Neural cell (in vitro differentiated cells): ENCODE measurements around the gene PLA2G6.

Experiments used
- CTCF ChIP-seq: fragments of 450-650 bp; IDR thresholded peaks from 2 replicates; pipeline ENCODE4 v1.5.1; 2014; ENCODE audit warnings: antibody characterized with exemption, mild to moderate bottlenecking, moderate library complexity; ENCODE audit not compliant: poor library complexity, severe bottlenecking
- EP300 ChIP-seq: fragments of 450-650 bp; conservative IDR thresholded peaks from 2 replicates; pipeline ENCODE4 v1.6.1; 2014; ENCODE audit warnings: antibody characterized with exemption, mild to moderate bottlenecking, moderate library complexity; ENCODE audit not compliant: poor library complexity, severe bottlenecking
- POLR2AphosphoS5 ChIP-seq: IDR thresholded peaks from 2 replicates; pipeline ENCODE4 v1.6.1; 2012
- REST ChIP-seq: IDR thresholded peaks from 2 replicates; pipeline ENCODE4 v1.6.1; 2012; ENCODE audit warnings: borderline replicate concordance

GRCh38 chr22:38080474-38080849 lies 101.2 kb downstream of the PLA2G6 start:
- no peak for TF ChIP-seq CTCF
- TF ChIP-seq EP300 = no peak
- no peak for TF ChIP-seq REST
- no peak for TF ChIP-seq POLR2AphosphoS5
